GM19025 (cell line): ENCODE measurements around the gene TTLL1.
"Not testable (repeated sequence)": the region's sequence is repeated elsewhere in the genome, so short reads cannot be mapped to it uniquely, and the experiment has no call there.

Source experiments
- ATAC-seq: cut with Tn5 transposase; IDR thresholded peaks from one replicate; pipeline ENCODE4 v1.9.1; 2021; ENCODE audit warnings: mild to moderate bottlenecking, low read depth, moderate library complexity; ENCODE audit not compliant: unreplicated experiment

TTLL1 gene

DNA sequence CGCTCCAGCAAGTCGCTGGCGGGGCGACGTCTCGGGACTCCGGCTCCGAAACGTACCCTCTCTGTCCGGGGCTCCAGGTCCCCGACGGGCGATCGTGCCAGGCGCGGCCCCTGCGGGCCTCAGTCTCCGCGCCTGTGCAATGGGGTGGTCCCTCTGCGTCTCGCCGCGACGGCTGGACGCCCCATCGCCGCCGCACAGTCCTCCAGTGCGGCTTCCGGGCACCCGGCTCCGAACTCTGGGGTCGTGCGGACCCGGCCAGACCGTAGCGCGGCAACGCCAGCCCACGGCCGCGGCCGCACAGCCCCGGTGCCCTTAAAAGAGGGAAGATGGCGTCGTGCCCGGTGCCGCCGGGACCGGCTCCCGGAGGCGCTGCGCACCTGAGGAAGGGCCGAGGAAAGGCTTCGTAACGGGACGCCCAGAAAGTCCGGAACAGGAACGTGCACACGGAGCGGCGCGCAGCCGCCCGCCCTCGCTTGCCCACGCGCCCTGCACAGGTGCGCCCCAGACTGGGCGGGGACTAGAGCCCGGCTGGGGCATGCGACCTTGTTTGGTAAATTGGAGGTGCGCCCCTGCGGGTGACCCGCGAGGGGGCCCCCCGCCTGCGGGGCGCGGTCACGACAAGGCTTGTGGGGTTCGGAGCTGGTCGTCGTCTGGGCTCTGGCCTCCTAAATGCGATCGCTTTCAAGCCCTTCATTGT, 21.9 kb upstream of the TTLL1 start:
- peak; percentile 57 for ATAC-seq

- no peak for ATAC-seq
Observed at GRCh38 chr22:43110444-43110926, 21.3 kb upstream of the TTLL1 start, which contains the start of gene BIK. TSS of gene BIK (plus strand) at chr22:43110750. CDS start at chr22:43124023, 13,273 bp downstream.

- no peak for ATAC-seq
Observed at GRCh38 chr22:43109921-43110443, 20.8 kb upstream of the TTLL1 start.

- no peak for ATAC-seq
Observed at GRCh38 chr22:43109511-43109910, 20.3 kb upstream of the TTLL1 start.

DNA sequence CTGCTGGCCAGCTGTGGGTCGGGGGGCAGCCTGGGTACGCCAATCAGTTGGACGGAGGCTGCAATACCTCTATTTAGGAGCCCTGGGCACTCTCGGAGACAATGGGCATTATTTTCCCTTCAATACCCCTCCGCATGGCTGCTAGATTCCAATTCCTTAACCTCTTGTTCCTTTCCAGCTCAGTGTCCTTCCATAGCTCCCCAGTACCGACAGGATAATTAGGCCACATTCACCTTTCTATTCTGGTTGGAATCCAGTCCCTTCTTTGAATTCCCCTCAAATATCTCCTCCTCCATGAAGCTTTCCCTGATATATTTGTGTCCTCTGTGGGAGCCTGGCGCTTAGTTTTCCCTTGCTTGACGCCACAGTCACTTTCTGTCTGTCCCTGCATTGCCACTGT, 17.1 kb upstream of the TTLL1 start:
- no peak for ATAC-seq

DNA sequence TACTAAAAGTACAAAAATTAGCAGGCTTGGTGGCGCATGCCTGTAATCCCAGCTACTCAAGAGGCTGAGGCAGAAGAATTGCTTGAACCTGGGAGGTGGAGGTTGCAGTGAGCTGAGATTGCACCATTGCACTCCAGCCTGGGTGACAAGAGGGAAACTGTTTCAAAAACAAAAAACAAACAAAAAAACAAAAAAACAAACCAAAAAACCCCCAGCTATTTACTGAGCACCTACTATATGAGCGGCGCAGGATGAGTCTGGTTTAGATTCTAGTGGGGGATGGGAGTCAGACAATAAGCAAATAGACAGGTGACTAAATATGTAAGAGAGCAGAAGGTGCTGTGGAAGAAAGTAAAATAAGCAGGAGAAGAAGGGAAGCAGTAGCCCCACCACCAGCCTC, 15.8 kb upstream of the TTLL1 start:
- ATAC-seq = not testable (repeated sequence)

DNA sequence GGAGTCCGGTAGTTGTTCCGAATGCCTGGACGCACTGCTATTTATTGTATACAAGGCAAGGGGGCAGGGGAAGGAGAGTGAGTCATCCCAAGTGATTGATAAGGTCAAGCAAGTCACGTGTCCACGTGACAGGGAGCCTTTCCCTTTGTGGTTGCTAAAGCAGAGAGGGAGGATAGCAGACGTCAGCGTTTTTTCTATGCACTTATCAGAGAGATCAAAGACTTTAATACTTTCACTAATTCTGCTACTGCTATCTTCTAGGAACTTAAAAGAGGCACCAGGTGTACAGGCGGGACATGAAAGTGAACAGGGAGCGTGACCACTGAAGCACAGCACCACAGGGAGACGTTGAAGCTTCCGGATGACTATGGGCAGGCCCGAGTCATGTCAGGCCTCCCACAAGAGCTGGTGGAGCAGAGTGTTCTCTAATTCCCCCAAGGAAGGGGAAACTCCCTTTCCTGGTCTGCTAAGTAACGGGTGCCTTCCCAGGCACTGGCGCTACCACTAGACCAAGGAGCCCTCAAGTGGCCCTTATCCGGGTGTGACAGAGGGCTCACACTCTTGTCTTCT, 14.9 kb upstream of the TTLL1 start:
- not testable (repeated sequence) for ATAC-seq

DNA sequence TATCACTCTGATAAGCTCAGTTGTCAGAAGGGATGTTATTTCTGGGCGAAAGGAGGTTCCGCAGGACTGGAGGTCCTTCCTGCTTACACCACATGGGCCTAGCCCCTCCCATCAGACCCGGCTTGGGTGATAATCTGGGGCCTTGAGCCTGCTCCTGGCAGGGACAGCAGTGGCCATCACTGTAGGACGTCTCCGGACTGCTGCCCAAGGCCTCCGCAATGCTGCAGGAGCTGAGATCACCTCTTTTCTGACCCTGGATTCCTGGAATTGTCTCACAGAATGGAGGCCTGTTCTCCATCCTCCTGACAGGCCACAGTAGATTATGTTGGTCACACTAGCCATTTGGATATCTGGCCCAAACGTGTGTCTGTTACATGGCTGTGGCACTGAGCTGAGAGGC, 12.1 kb upstream of the TTLL1 start:
- ATAC-seq = no peak

DNA sequence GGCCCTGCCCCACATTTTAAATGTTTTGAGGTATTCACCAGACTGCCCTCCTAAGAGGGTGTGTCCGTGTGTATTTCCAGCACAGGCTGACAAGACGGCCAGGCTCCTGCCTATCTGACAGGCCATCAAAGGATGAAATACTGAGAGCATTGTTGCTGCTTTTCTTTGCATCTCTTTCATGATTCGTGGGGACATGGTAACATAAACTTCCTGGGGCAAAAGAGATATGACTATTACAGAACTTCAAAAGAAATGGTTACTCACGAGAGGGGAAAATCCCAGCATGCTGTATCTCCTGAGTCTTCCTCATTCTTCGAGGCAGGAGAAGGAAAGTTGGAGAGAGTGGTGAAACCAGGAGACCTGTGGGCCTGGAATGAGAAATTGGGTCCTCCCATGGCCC, 11.0 kb upstream of the TTLL1 start:
- ATAC-seq = no peak

DNA sequence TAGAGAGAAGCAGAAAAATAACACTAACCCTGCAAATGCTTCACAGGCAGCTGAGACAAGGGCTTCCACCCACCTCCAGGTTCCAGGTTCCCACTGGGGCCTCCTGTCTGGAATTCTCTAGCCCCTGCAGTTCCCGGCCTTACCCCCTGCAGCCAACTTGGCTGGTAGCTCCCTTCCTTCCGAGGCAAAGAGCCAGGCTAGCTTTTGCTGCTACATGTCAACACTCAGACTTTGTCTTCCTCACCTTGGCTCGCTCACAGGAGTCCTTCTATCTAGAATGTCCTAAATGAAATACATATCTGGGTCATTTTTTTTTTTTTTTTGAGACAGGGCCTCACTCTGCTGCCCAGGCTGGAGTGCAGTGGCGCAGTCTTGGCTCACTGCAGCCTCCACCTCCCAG, 9.9 kb upstream of the TTLL1 start:
- ATAC-seq = no peak

- ATAC-seq = no peak
Observed at GRCh38 chr22:43098356-43098755, 9.2 kb upstream of the TTLL1 start.

GRCh38 chr22:43096420-43096819, 7.2 kb upstream of the TTLL1 start:
- ATAC-seq = no peak

DNA sequence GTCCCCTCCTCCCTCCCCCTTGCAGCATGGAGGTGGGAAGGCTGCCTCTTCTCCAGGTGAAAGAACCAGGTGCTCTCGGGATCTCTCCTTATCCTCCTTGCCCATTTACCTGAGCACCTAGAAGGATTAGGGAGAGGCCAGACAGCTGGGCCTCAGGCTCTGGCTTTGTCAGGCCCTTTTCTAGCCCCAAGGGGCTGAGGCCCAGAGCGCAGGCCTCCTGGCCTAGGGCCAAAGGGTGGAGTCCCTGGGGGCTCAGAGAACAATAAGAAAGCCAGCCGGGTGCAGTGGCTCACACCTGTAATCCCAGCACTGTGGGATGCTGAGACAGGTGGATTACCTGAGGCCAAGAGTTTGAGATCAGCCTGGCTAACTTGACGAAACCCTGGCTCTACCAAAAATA, 5.4 kb upstream of the TTLL1 start:
- no peak for ATAC-seq

GRCh38 chr22:43094085-43094484, 4.9 kb upstream of the TTLL1 start:
- no peak for ATAC-seq

GRCh38 chr22:43092085-43092484, 2.9 kb upstream of the TTLL1 start:
- no peak for ATAC-seq

DNA sequence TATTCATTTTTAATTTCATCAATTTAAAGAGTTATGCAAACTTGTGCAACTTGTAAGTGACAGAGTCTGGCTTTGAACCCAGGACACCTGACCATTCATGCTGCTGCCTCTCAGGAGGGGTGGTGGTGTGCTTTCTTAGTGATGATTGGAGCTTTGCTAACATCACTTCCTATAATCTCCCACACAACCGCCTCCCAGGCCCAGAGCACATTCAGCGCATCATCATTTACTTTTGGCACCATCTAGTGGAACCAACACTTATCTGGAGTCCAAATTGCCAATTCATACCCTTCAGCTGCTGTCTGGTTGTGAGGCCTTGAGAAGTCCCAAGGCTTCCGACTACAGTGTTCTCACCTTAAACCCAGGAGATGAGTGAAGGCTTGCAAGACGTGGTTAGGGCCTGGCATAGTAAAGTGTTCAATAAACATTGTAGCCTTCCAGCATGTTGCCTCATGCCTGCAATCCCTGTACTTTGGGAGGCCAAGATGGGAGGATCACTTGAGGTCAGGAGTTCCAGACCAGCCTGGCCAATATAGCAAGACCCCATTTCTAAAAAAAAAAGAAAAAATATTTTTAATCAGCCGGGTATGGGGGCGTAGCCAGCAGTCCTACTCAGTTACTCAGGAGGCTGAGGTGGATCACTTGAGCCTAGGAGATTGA, 1.1 kb upstream of the TTLL1 start:
- ATAC-seq = no peak

DNA sequence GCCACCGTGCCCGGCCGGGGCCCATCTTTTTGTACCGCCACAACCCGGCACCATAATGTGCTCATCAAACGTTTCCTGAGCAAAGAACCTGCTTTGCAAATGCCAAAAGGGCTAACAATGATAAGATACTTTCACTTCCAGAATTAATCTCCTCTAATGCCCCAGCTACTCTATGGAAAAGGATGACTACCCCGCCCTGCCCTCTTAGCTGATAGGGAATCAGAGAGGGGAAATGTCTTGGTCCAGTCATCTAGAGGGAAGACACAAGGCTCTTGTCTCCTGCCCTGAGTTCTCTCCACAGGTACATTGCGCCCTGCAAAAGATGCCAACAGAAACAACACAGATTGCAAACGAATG, 586 bp downstream of the TTLL1 start:
- no peak for ATAC-seq

DNA sequence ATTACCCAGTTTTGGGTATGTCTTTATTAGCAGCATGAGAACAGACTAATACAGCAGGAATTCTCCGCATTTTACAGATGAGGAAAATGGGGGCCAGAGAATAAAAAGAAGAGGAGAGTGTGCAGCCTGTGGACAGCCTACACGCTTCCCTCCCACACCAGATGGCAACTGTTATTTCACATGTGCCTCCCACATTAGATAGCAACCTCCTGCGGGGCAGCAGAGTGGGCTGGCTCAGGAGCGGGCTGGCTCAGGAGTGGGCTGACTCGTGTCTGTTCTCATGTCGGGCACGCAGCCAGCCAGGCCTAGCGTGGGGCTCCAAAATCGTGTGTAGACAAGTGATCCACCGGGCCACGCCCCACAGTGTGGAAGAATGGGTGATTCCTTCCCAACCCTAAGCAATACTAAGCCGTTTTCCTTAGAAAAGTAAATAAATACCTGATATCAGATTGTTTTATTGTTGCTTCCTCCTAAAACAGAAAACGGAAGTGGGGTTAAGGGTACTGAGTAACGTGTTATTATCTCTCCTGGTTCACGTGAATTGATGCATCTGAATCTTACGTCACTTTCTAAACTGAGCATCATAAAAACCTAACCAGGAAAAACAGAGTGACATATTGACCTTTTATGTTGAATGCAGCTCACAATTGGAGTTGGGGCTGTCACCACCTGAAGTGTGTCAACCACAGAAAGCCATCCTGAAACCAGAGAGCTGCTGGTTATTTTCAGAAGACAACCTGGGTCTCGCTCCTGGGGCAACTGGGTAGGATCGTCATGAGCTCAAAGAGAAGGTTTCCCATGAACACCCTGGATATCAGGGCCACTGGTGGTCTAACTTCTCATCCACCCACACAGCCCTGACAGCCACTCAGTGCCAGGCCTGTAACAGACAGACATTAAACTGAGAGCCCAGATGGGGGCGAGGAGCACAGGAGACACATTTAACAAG, 3.3 kb downstream of the TTLL1 start:
- no peak for ATAC-seq

DNA sequence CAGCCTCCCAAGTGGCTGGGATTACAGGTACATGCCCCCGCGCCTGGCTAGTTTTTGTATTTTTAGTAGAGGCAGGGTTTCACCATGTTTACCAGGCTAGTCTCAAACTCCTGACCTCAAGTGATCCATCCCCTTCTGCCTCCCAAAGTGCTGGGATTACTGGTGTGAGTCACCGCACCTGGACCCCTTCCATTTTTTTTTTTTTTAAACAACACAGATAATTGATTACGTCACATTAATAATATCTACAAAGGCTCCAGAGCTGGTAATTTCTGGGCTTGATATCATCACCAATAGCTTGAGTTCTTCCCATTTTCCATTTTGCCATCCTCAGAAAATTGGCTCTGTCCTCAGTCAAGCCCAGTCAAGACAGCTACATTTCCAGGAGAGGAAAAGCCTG, 7.2 kb downstream of the TTLL1 start:
- ATAC-seq = no peak

DNA sequence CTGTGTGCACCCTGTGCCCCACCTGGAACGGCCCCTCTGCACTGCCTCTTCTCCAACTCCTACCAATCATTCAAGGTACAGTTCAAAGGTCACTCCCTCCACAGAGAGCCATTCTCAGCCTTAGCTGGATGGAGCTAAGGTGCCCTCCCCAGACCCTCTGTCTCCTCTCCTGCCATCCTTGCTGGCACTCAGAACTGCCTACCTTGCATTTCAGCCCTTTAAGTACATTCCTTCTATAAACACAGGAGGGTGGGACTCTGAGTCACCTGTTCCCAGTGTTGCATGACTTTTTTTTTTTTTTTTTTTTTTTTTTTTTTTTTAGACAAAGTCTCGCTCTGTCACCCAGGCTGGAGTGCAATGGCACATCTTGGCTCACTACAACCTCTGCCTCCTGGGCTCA, 8.6 kb downstream of the TTLL1 start:
- ATAC-seq = no peak

DNA sequence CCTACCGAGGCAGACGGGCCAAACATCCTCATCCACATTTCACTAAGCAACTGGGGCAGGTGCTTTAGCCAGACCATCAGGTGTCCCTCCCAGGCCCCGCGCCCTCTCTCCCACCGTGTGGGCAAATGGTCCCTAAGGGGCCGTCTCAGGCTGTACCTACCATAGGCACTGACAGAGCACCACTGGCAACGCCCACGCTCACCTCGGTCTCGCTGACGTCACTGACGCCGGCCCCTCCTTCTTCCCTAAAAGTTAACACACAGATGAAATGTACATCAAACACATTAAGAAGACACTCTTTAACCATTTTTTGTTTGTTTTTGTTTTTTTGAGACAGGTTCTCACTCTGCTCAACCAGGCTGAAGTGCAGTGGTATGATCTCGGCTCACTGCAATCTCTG, 9.4 kb downstream of the TTLL1 start:
- ATAC-seq = no peak
